ENCODE data around the gene SWAP70. TPM values are rescaled to one million over a fixed set of nuclear protein-coding genes. Genes with fewer than 3 reads are reported as not detected.

The SWAP70 gene
- total and polyA plus RNA-seq, 2 of the 8 experiments (the other 6 are each of a cell fraction or from before 2014, with no cell fraction given): 14.8 to 37.5 TPM

DNA sequence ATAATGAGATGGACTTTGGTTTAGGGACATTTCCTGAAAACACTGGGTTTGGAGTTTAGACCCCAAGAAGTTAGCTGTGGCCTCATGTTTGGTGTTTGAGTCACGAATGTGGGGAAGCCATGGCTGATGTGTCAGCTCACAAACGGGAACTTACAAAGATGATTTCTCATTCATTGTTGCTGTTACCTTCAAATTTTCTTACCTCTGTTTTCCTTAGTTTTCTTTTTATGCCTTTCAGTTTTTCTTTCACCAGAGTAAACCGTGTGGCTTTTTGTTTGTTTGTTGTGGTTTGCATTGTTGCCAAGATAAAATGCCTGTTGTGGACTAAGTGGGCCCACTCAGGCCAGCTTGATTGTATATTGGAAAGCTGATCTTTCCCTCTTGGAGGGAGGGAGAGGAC lies 89.1 kb downstream of the SWAP70 start:
- no peak overlapping the region for H3K4me3 ChIP-seq (ENCODE audit: extremely low read depth in 1 of 4, insufficient read depth in 2 of 4, low read depth in 3 of 4, low read length in 4 of 4)
- no peak overlapping the region for H3K23ac ChIP-seq (ENCODE audit: insufficient read length)
- H2AK5ac ChIP-seq (ENCODE audit: low read depth, low read length): no peak overlapping the region
- H3K4me2 ChIP-seq (ENCODE audit: insufficient read depth in 1 of 2, low read depth in 2 of 2, low read length in 2 of 2): no peak overlapping the region
- H3K27me3 ChIP-seq (replicated peaks in 1 of 4; ENCODE audit: control insufficient read depth in 3 of 4, extremely low read depth in 1 of 4, insufficient read depth in 3 of 4, low read length in 3 of 4): no peaks in the 10 kb centered on the region
- H3K27ac ChIP-seq (ENCODE audit: low read depth, low read length): no peak overlapping the region
- H3K79me2 ChIP-seq (ENCODE audit: control insufficient read depth in 1 of 2, insufficient read depth in 2 of 2, low read length in 2 of 2): no peaks in the 10 kb centered on the region
- DNase-seq (ENCODE audit: low read depth in 1 of 2, low spot score in 2 of 2): no peak
- H4K8ac ChIP-seq (ENCODE audit: extremely low read depth, insufficient read depth, low read length): no peak overlapping the region
- H2BK120ac ChIP-seq (replicated peaks; ENCODE audit: low read depth, low read length): no peak overlapping the region
- no peak overlapping the region for H2BK5ac ChIP-seq (ENCODE audit: low read depth, low read length)
- no peak overlapping the region for H4K5ac ChIP-seq (ENCODE audit: insufficient read length, low read depth, low read length)
- H3K23me2 ChIP-seq (ENCODE audit: low read depth, low read length): peaks cover 2% of the 10 kb centered on the region; the same call in 1 of the 2 replicates
- no peak overlapping the region for H3K14ac ChIP-seq (ENCODE audit: insufficient read length)
- ChIA-PET POLR2A (ENCODE audit: partially characterized antibody) (interaction anchor here (1.4 kb wide), 1 partner anchor 179 kb away, joined by 4 read pairs; the partner anchor contains the start of gene WEE1), CTCF (ENCODE audit: partially characterized antibody) (no interaction called here)
- FAIRE-seq: no peak
- H3K18ac ChIP-seq (ENCODE audit: extremely low read depth, low read length): no peak overlapping the region
- no peak overlapping the region for H3K4ac ChIP-seq (replicated peaks; ENCODE audit: insufficient read length, low read depth, low read length)
- H3K56ac ChIP-seq (replicated peaks; ENCODE audit: insufficient read length, low read depth, low read length): no peak overlapping the region
- no peaks in the 10 kb centered on the region for H3K79me1 ChIP-seq (ENCODE audit: low read depth, low read length)
- WGBS, 2 experiments (ENCODE audit: extremely low coverage in 1 of 2, insufficient coverage in 1 of 2, insufficient read length in 1 of 2, insufficient replicate concordance in 2 of 2, low coverage in 1 of 2, low lambda C conversion rate in 2 of 2, missing lambda C conversion rate in 1 of 2): 85% methylated on average over 3 of the region's 3 CpGs; no CpG with 5 or more reads in 1 of the 2 experiments
- no peak overlapping the region for H4K91ac ChIP-seq (replicated peaks; ENCODE audit: insufficient read length, low read length)
- H2AFZ ChIP-seq (ENCODE audit: low read length): no peak overlapping the region
- H3K9ac ChIP-seq (replicated peaks in 1 of 4; ENCODE audit: extremely low read depth in 1 of 4, low read depth in 3 of 4, low read length in 3 of 4): no peak overlapping the region
- no peak overlapping the region for H2BK12ac ChIP-seq (ENCODE audit: low read depth, low read length)
- no peak overlapping the region for H2BK20ac ChIP-seq (ENCODE audit: low read length)
- peaks cover 0 to 7% (median 4%) of the 10 kb centered on the region in 4 experiments; a peak in 3 of 7 replicates for H3K4me1 ChIP-seq (replicated peaks in 1 of 4; ENCODE audit: control insufficient read depth in 3 of 4, insufficient read depth in 4 of 4, low read length in 3 of 4)
- no peak overlapping the region for H2BK15ac ChIP-seq (ENCODE audit: low read length)
- H4K20me1 ChIP-seq (replicated peaks in 1 of 2; ENCODE audit: control insufficient read depth in 1 of 2, insufficient read depth in 2 of 2, low read length in 2 of 2): no peaks in the 10 kb centered on the region
- H3K9me3 ChIP-seq (ENCODE audit: insufficient read depth in 2 of 2, low read depth in 1 of 2, low read length in 1 of 2): no peaks in the 10 kb centered on the region
- H3K36me3 ChIP-seq (ENCODE audit: control insufficient read depth in 2 of 4, insufficient read depth in 4 of 4, low read length in 3 of 4): peaks cover 0 to 17% (median 9%) of the 10 kb centered on the region in 4 experiments; a peak in 5 of 8 replicates
- no peak for TF ChIP-seq SRF (IDR thresholded peaks at IDR 0.05; ENCODE audit: low read depth, low read length)
